GM06990 (cell line): ENCODE results near the gene ADPRHL1.
"Not testable (repeated sequence)": the region's sequence is repeated elsewhere in the genome, so short reads cannot be mapped to it uniquely, and the experiment has no call there.

ENCODE experiments used
- DNase-seq: peaks from one replicate; pipeline ENCODE4 v3.0.0-alpha.2; 2011; ENCODE audit not compliant: insufficient read length; ENCODE audit errors: extremely low read depth
- H3K27me3 ChIP-seq: replicated peaks from 2 replicates; pipeline ENCODE4 v1.6.0; 2011; ENCODE audit warnings: low read length; ENCODE audit not compliant: control insufficient read depth, insufficient read depth
- H3K36me3 ChIP-seq: 2 replicates; pipeline ENCODE4 v1.5.1; 2011; ENCODE audit warnings: low read length; ENCODE audit not compliant: control insufficient read depth, insufficient read depth
- H3K4me3 ChIP-seq: replicated peaks from 2 replicates; pipeline ENCODE4 v1.5.1; 2011; ENCODE audit warnings: low read depth, mild to moderate bottlenecking, control low read depth, low read length
- CTCF ChIP-seq: IDR thresholded peaks from 2 replicates; pipeline ENCODE4 v1.5.1; 2011; ENCODE audit warnings: low read length, control low read depth, mild to moderate bottlenecking, inconsistent platforms; ENCODE audit not compliant: insufficient read depth, poor library complexity, severe bottlenecking

The ADPRHL1 gene

DNA sequence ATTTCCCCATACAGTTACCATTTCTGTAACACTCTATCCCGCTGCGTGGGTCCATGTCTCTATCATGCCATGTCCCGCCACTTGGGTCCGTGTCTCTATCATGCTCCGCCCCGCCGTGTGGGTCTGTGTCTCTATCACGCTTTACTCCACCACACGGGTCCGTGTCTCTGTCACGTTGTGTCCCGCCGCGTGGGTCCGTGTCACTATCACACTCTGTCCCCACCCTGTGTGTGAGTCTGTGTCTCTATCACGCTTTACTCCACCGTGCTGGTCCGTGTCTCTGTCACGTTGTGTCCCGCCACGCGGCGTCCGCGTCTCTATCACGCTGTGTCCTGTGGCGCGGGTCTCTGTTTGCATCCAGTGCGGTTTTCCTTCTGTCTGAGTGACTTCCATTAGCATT, 11.6 kb downstream of the ADPRHL1 start:
- no peak overlapping the region for H3K4me3 ChIP-seq
- no peak for DNase-seq
- TF ChIP-seq CTCF, result no peak
- no peaks in the 10 kb centered on the region for H3K27me3 ChIP-seq
- no peaks in the 10 kb centered on the region for H3K36me3 ChIP-seq

DNA sequence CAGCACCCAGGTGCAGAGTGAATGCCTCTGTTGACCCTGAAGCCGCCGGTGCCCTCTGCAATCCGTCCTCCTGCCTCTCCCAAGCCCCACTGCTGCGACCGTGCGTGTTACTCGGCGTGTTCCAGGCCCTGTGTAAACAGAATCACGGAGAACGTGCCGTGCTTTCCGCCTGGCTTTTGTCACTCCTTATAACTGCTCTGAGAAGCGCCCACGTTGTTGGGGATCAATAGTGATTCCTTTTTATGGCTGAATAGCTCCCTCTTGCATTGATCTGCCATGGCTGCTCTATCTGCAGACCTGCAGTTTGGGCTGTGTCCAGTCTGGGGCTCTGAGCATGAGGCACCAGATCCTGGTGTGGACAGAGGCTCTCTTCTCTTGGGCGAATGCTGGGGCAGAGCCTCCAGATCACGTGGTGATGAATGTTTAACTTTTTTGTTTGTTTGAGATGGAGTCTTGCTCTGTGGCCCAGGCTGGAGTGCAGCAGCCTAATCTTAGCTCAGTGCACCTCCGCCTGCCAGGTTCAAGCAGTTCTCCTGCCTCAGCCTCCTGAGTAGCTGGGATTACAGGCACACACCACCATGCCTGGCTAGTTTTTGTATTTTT, 15.8 kb downstream of the ADPRHL1 start:
- Histone ChIP-seq H3K27me3 (no peaks in the 10 kb centered on the region), H3K36me3 (no peaks in the 10 kb centered on the region), H3K4me3 (no peak overlapping the region)
- DNase-seq, result no peak
- no peak for TF ChIP-seq CTCF

DNA sequence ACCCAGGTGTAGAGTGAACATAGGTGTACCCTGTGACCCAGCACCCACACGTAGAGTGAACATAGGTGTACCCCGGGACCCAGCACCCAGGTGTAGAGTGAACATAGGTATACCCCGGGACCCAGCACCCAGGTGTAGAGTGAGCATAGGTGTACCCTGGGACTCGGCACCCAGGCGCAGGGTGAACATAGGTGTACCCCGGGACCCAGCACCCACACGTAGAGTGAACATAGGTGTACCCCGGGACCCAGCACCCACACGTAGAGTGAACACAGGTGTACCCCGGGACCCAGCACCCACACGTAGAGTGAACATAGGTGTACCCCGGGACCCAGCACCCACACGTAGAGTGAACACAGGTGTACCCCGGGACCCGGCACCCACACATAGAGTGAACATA, 16.4 kb downstream of the ADPRHL1 start:
- not testable (repeated sequence) for DNase-seq, H3K27me3 ChIP-seq, H3K4me3 ChIP-seq, H3K36me3 ChIP-seq

DNA sequence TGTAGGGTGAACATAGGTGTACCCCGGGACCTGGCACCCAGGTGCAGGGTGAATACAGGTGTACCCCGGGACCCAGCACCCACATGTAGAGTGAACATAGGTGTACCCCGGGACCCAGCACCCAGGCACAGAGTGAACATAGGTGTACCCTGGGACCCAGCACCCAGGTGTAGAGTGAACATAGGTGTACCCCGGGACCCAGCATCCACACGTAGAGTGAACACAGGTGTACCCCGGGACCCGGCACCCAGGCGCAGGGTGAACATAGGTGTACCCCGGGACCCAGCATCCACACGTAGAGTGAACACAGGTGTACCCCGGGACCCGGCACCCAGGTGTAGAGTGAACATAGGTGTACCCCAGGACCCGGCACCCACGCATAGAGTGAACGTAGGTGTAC, 17.4 kb downstream of the ADPRHL1 start:
- not testable (repeated sequence) for H3K36me3 ChIP-seq, DNase-seq, H3K27me3 ChIP-seq, H3K4me3 ChIP-seq

GRCh38 chr13:113433391-113433916, 19.8 kb downstream of the ADPRHL1 start:
- DNase-seq, result no peak
- TF ChIP-seq CTCF, result no peak
- H3K27me3 ChIP-seq, result no peaks in the 10 kb centered on the region
- H3K36me3 ChIP-seq, result no peaks in the 10 kb centered on the region
- no peak overlapping the region for H3K4me3 ChIP-seq

DNA sequence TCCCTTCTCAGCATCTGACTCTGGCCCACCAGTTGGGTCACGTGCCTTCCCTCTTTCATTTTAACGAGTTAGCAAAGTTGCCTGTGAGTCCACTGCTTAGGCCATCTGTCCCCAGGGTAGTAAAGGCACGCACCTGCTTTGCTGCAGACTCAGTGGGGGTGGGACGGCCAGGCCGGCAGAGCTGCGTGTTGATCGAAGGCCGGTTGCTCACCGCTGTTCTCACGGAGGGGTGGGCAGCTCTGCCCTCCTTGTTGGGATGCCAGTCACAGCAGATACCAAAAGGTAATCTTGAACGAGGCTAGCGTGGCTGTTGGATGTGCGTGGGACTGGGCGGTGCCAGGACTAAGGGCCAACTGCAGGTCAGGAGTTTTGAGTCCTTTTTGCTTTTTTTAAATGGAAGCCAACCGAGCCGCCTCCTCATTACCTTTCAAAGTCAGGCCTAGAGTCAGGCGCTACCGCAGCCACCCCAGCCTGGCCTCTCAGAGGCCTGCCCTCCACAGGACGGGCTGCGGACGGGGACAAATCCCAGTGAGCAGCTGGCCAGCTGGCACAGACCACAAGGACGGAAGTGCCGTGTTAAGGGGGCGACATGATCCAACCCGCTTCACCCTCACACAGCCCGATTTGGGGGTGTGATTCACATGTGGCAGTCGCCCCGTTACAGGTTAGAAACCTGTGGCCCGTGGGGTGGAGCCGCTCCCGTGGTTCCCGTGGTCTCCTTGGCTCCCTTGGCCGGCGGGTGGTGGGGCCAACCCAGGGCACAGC, 20.6 kb downstream of the ADPRHL1 start:
- TF ChIP-seq CTCF, result no peak
- H3K27me3 ChIP-seq, result no peaks in the 10 kb centered on the region
- H3K4me3 ChIP-seq, result no peak overlapping the region
- no peak for DNase-seq
- H3K36me3 ChIP-seq, result no peaks in the 10 kb centered on the region

- Histone ChIP-seq H3K4me3 (no peak overlapping the region), H3K27me3 (no peaks in the 10 kb centered on the region), H3K36me3 (no peaks in the 10 kb centered on the region)
- DNase-seq, result no peak
- no peak for TF ChIP-seq CTCF
These were observed 22.1 kb downstream of the ADPRHL1 start for GRCh38 chr13:113431171-113431570.
